SK-N-SH (cell line): ENCODE measurements around the gene NT5C1A. TPM values are rescaled to one million over a fixed set of nuclear protein-coding genes. Genes with fewer than 3 reads are reported as not detected.

Experiments used
- CTCF ChIA-PET: fragments of 300-600, 350-600 bp; formaldehyde crosslinking; extraction: SDS; loops from one replicate; lab custom pipeline; 2021; lab: Yijun Ruan, JAX
- POLR2A ChIA-PET: fragments of 350-600 bp; sonication (Branson Sonifier 250); formaldehyde crosslinking; extraction: SDS; loops from one replicate; lab custom pipeline; 2020; ENCODE audit warnings: antibody characterized with exemption, inconsistent platforms; lab: Yijun Ruan, JAX
- DNase-seq: peaks from one replicate; pipeline ENCODE4 v3.0.0; 2012
- H2AFZ ChIP-seq: fragments of 200-600 bp; sonication (generic); 2 replicates; pipeline ENCODE4 v1.8.1; 2016; ENCODE audit warnings: antibody characterized with exemption, mild to moderate bottlenecking, low read depth
- H3F3A ChIP-seq: fragments of 200-600 bp; sonication (generic); replicated peaks from 2 replicates; pipeline ENCODE3; 2016; ENCODE audit warnings: antibody characterized with exemption, mild to moderate bottlenecking; ENCODE audit not compliant: insufficient read depth
- H3K27ac ChIP-seq, 2 experiments: fragments of 200-500 bp in 1 of 2; fragments of 200-600 bp in 1 of 2; sonication (Bioruptor generic) in 1 of 2; sonication (generic), shearing (Covaris generic) in 1 of 2; 2 replicates each; pipeline versions ENCODE4 v1.5.1 to v1.6.1; 2014 to 2016; ENCODE audit warnings: low read depth in 2 of 2, inconsistent platforms in 1 of 2, low read length in 1 of 2, mild to moderate bottlenecking in 1 of 2, mixed read lengths in 1 of 2
- H3K27me3 ChIP-seq: fragments of 200-600 bp; sonication (generic), shearing (Covaris generic); 2 replicates; pipeline ENCODE4 v1.6.1; 2016; ENCODE audit warnings: mixed run types; ENCODE audit not compliant: insufficient read depth
- H3K36me3 ChIP-seq, 2 experiments: fragments of 200-500 bp in 1 of 2; fragments of 200-600 bp in 1 of 2; sonication (Bioruptor generic) in 1 of 2; sonication (generic) in 1 of 2; replicated peaks in 1 of 2; 2 replicates each; pipeline versions ENCODE3 to v1.5.1; 2014 to 2016; ENCODE audit warnings: low read length in 1 of 2, mild to moderate bottlenecking in 1 of 2; ENCODE audit not compliant: insufficient read depth in 2 of 2, control insufficient read depth in 1 of 2
- H3K4me1 ChIP-seq, 2 experiments: fragments of 200-500 bp in 1 of 2; fragments of 200-600 bp in 1 of 2; sonication (Bioruptor generic) in 1 of 2; sonication (generic), shearing (Covaris generic) in 1 of 2; 2 replicates each; pipeline versions ENCODE4 v1.5.1 to v1.6.1; 2014 to 2016; ENCODE audit warnings: low read depth in 1 of 2, low read length in 1 of 2, mixed run types in 1 of 2; ENCODE audit not compliant: insufficient read depth in 2 of 2, control insufficient read depth in 1 of 2
- H3K4me2 ChIP-seq: fragments of 200-600 bp; sonication (generic), shearing (Covaris generic); 2 replicates; pipeline ENCODE4 v1.6.1; 2017; ENCODE audit warnings: mixed run types
- H3K4me3 ChIP-seq, 2 experiments: fragments of 200-500 bp in 1 of 2; fragments of 200-600 bp in 1 of 2; sonication (Bioruptor generic) in 1 of 2; sonication (generic), shearing (Covaris generic) in 1 of 2; 2 replicates each; pipeline versions ENCODE4 v1.5.1 to v1.8.1; 2014 to 2016; ENCODE audit warnings: low read depth in 2 of 2, inconsistent platforms in 1 of 2, low read length in 1 of 2, mild to moderate bottlenecking in 1 of 2, mixed read lengths in 1 of 2, moderate library complexity in 1 of 2
- H3K79me2 ChIP-seq: fragments of 200-600 bp; sonication (generic); 2 replicates; pipeline ENCODE4 v1.8.1; 2017; ENCODE audit warnings: mild to moderate bottlenecking; ENCODE audit not compliant: insufficient read depth
- H3K9ac ChIP-seq: fragments of 200-600 bp; sonication (generic); 2 replicates; pipeline ENCODE4 v1.6.1; 2017; ENCODE audit warnings: mixed run types
- H3K9me2 ChIP-seq: fragments of 200-600 bp; sonication (generic); 2 replicates; pipeline ENCODE4 v1.6.1; 2017; ENCODE audit warnings: mixed run types
- H3K9me3 ChIP-seq: fragments of 200-600 bp; sonication (generic); 2 replicates; pipeline ENCODE4 v1.6.1; 2017; ENCODE audit warnings: mixed run types, mild to moderate bottlenecking, moderate library complexity
- H4K20me1 ChIP-seq: fragments of 200-600 bp; sonication (generic); 2 replicates; pipeline ENCODE4 v1.6.1; 2017; ENCODE audit warnings: mild to moderate bottlenecking, mixed run types; ENCODE audit not compliant: insufficient read depth
- ELF1 ChIP-seq: IDR thresholded peaks from 2 replicates; pipeline ENCODE4 v1.4.0; 2012
- EZH2phosphoT487 ChIP-seq: fragments of 200-600 bp; sonication (generic); IDR thresholded peaks from 2 replicates; pipeline ENCODE4 v1.6.1; 2017; ENCODE audit warnings: low read depth, mixed run types, mild to moderate bottlenecking, antibody characterized with exemption, moderate library complexity, borderline replicate concordance
- FOSL2 ChIP-seq: IDR thresholded peaks from 2 replicates; pipeline ENCODE4 v1.4.0; 2012; ENCODE audit warnings: low read depth, mild to moderate bottlenecking, moderate library complexity, borderline replicate concordance
- FOXM1 ChIP-seq: IDR thresholded peaks from 2 replicates; pipeline ENCODE4 v1.4.0; 2012; ENCODE audit warnings: low read depth, mild to moderate bottlenecking
- MXI1 ChIP-seq: IDR thresholded peaks from 2 replicates; pipeline ENCODE4 v1.6.1; 2012; ENCODE audit warnings: mild to moderate bottlenecking, low read depth, low read length, improper control_type of control experiment
- POLR2AphosphoS5 ChIP-seq: IDR thresholded peaks from 2 replicates; pipeline ENCODE4 v1.6.1; 2012; ENCODE audit warnings: low read depth, low read length
- RFX5 ChIP-seq: IDR thresholded peaks from 2 replicates; pipeline ENCODE4 v1.6.1; 2012; ENCODE audit warnings: mild to moderate bottlenecking, improper control_type of control experiment, low read length
- RXRA ChIP-seq: IDR thresholded peaks from 2 replicates; pipeline ENCODE4 v1.4.0; 2012; ENCODE audit warnings: low read depth, mild to moderate bottlenecking, borderline replicate concordance
- SIN3A ChIP-seq: IDR thresholded peaks from 2 replicates; pipeline ENCODE4 v1.6.1; 2012; ENCODE audit warnings: low read depth, mild to moderate bottlenecking, low read length, moderate library complexity, borderline replicate concordance
- TEAD4 ChIP-seq: IDR thresholded peaks from 2 replicates; pipeline ENCODE4 v1.4.0; 2012; ENCODE audit warnings: mild to moderate bottlenecking, borderline replicate concordance; ENCODE audit not compliant: insufficient read depth
- YY1 ChIP-seq: IDR thresholded peaks from 2 replicates; pipeline ENCODE4 v1.4.0; 2012; ENCODE audit warnings: low read depth, mild to moderate bottlenecking
- WGBS: methylation state at CpG from one replicate; pipeline ENCODE4 v1.1.6; 2017; ENCODE audit warnings: low lambda C conversion rate; 5-methylcytosine and 5-hydroxymethylcytosine counted together
- polyA plus RNA-seq, 3 experiments: library from polyadenylated mRNA; depleted of rRNA; stranded (reverse); fragments of >200 nt; gene quantifications; 2 replicates each; pipeline ENCODE4 v1.2.3, GENCODE V29; 2012
- TF ChIP-seq, protein P1 (sequence below): IDR thresholded peaks from 2 replicates; pipeline ENCODE4 v1.4.0; 2012; ENCODE audit warnings: low read depth, borderline replicate concordance
- TF ChIP-seq, protein P2 (sequence below): fragments of 150-350 bp; IDR thresholded peaks from 2 replicates; pipeline ENCODE4 v1.6.1; 2016; ENCODE audit warnings: mild to moderate bottlenecking, low read depth, low read length

The NT5C1A gene
- polyA plus RNA-seq, 1 of the 3 experiments (the other 2 are of a cell fraction): 0.12 TPM

DNA sequence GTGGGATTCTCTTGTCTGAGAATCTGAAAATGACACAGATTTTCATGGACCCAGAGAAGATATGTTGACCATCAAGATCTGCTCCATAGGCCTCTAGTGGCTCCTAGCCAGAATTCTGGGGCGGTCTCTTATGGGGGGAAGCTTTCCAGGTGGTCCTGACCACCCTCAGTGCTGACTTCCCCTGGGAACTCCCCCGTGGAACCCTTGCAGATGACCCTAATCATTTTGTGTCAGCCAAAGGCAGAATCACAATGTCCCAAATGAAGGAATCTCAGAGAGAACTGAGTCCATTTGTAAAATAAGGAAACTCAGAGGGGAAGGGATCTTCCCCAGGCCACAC is 36.1 kb downstream of the NT5C1A start (continued):
- TF ChIP-seq, protein P1, sequence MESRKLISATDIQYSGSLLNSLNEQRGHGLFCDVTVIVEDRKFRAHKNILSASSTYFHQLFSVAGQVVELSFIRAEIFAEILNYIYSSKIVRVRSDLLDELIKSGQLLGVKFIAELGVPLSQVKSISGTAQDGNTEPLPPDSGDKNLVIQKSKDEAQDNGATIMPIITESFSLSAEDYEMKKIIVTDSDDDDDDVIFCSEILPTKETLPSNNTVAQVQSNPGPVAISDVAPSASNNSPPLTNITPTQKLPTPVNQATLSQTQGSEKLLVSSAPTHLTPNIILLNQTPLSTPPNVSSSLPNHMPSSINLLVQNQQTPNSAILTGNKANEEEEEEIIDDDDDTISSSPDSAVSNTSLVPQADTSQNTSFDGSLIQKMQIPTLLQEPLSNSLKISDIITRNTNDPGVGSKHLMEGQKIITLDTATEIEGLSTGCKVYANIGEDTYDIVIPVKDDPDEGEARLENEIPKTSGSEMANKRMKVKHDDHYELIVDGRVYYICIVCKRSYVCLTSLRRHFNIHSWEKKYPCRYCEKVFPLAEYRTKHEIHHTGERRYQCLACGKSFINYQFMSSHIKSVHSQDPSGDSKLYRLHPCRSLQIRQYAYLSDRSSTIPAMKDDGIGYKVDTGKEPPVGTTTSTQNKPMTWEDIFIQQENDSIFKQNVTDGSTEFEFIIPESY: no peak
- TF ChIP-seq ELF1 (no peak), FOSL2 (no peak), RXRA (no peak), SIN3A (no peak), MXI1 (no peak), YY1 (no peak), EZH2phosphoT487 (no peak), FOXM1 (no peak), POLR2AphosphoS5 (no peak)
- TF ChIP-seq, protein P2, sequence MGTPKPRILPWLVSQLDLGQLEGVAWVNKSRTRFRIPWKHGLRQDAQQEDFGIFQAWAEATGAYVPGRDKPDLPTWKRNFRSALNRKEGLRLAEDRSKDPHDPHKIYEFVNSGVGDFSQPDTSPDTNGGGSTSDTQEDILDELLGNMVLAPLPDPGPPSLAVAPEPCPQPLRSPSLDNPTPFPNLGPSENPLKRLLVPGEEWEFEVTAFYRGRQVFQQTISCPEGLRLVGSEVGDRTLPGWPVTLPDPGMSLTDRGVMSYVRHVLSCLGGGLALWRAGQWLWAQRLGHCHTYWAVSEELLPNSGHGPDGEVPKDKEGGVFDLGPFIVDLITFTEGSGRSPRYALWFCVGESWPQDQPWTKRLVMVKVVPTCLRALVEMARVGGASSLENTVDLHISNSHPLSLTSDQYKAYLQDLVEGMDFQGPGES: no peak

DNA sequence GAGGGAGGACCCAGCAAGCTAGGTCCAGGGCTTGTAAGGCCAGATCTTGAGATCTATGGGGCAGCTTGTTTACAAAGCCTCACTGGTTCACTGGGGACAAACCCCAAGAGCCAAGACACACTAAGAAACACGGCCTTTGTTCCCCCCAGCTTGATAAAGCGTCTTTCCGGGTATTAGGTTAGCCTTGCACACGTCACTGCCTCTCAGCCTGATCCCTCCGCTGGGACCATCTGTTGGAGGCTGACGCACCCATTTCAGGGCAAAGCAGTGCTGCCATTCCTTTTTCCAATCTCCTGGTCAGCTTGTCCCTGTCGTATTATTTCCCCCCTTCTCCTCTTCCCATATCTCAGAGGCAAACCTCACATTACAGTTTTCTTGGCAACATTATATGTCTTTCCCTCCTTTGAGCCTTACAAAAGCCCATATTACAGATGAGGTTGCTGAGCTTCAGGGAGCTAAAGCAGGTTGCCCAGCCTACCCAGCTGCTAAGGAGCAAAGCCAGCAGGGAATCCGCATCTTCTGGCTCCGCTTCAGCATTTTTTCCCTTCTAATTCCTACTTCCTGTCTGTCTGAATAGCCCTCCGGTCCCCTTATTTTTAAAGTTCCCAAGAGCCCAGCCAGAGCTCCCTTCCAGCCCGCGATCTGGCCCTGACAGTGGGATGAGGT is 36.6 kb downstream of the NT5C1A start:
- no peak overlapping the region for H2AFZ ChIP-seq
- TF ChIP-seq YY1 (no peak), FOSL2 (no peak), TEAD4 (no peak), RFX5 (no peak)
- WGBS: 64% methylated on average over 10 of the region's 12 CpGs
- no peak for DNase-seq
- peaks cover 0 to 25% of the 10 kb centered on the region in 2 experiments; a peak in 2 of 4 replicates for H3K4me1 ChIP-seq
- H3K4me3 ChIP-seq: no peak overlapping the region
- H3K27me3 ChIP-seq: no peaks in the 10 kb centered on the region
- H3F3A ChIP-seq: no peaks in the 10 kb centered on the region
- no peak overlapping the region for H3K9ac ChIP-seq
- no peaks in the 10 kb centered on the region for H3K9me3 ChIP-seq
- CTCF ChIA-PET: interaction anchor here (1.3 to 4.2 kb wide), 5 partner anchors 11 to 29 kb away, joined by 3 to 22 read pairs (median 7); no protein-coding TSS in a partner anchor
- H3K4me2 ChIP-seq: no peak overlapping the region
- H3K36me3 ChIP-seq: no peaks in the 10 kb centered on the region
- POLR2A ChIA-PET: interaction anchor here (1.5 kb wide), 1 partner anchor 11 kb away, joined by 3 read pairs; no protein-coding TSS in a partner anchor
- H3K79me2 ChIP-seq: no peaks in the 10 kb centered on the region
- H3K9me2 ChIP-seq: no peaks in the 10 kb centered on the region
- H4K20me1 ChIP-seq: no peaks in the 10 kb centered on the region
- H3K27ac ChIP-seq: no peak overlapping the region
